Testis (tissue), 3 donors: ENCODE results near the gene SLF2. TPM values are rescaled to one million over a fixed set of nuclear protein-coding genes. Genes with fewer than 3 reads are reported as not detected.

Source experiments
- DNase-seq: peaks from one replicate; pipeline ENCODE4 v3.0.0-alpha.2; 2019
- H3K27ac ChIP-seq, 2 donors: fragments of 200-600 bp; sonication (generic); one replicate each; pipeline ENCODE4 v1.5.1; 2019
- H3K27me3 ChIP-seq: fragments of 200-600 bp; sonication (generic); one replicate; pipeline ENCODE4 v1.5.1; 2019
- H3K36me3 ChIP-seq: fragments of 200-600 bp; sonication (generic); one replicate; pipeline ENCODE4 v1.5.1; 2017; ENCODE audit warnings: low read depth; ENCODE audit errors: missing control alignments
- H3K4me1 ChIP-seq: fragments of 200-600 bp; sonication (generic); one replicate; pipeline ENCODE4 v1.5.1; 2019
- H3K4me3 ChIP-seq, 2 donors: fragments of 200-600 bp; sonication (generic); one replicate each; pipeline ENCODE4 v1.5.1; 2017 to 2019
- H3K9me3 ChIP-seq: fragments of 200-600 bp; sonication (generic); one replicate; pipeline ENCODE4 v1.5.1; 2017
- POLR2A ChIP-seq: fragments of 450-650 bp; IDR thresholded peaks from one replicate; pipeline ENCODE4 v1.6.1; 2017; ENCODE audit warnings: antibody characterized with exemption, mild to moderate bottlenecking, moderate library complexity
- WGBS, 2 donors: methylation state at CpG; one replicate each; pipeline ENCODE4 v1.1.5; 2018; 5-methylcytosine and 5-hydroxymethylcytosine counted together
- intact Hi-C: fragments of 100-400 bp; cut with DNase I; formaldehyde crosslinking; loops from one replicate; pipeline ENCODE4 v1.15.1; 2023; ENCODE audit warnings: low total_unique reads
- polyA plus RNA-seq: library from polyadenylated mRNA; stranded (reverse); fragments of 350-450 nt; fragmentation: Illumina TruSeq; extraction: RNeasy Lipid Tissue Mini Kit (QIAGEN cat#74804); gene quantifications from one replicate; pipeline ENCODE4 v1.2.3, GENCODE V29; 2014; ENCODE audit warnings: low read depth, low replicate concordance; ENCODE audit not compliant: insufficient read depth
- total RNA-seq, 2 donors: library from RNA; depleted of rRNA; stranded (reverse); fragments of >200 nt; gene quantifications; one replicate each; pipeline ENCODE4 v1.2.3, GENCODE V29; 2016
- TF ChIP-seq, protein P1 (sequence below), 3 experiments: fragments of 450-650 bp in 2 of 3; fragments of 200-600 bp in 1 of 3; sonication (generic) in 1 of 3; IDR thresholded peaks; one replicate each; pipeline ENCODE4 v1.5.1; 2016 to 2019; ENCODE audit warnings: antibody characterized with exemption in 3 of 3, mild to moderate bottlenecking in 2 of 3, moderate library complexity in 1 of 3

The SLF2 gene
- total and polyA plus RNA-seq, 3 donors from 2014 or later: 42.6 to 171 (median 150) TPM

GRCh38 chr10:100996678-100997359 lies 84.1 kb downstream of the SLF2 start:
- Histone ChIP-seq H3K4me3 (peak overlapping the region; percentile 76 to 97), H3K27ac (peak overlapping the region; percentile 99 to 100), H3K9me3 (no peaks in the 10 kb centered on the region), H3K4me1 (peaks cover 26% of the 10 kb centered on the region), H3K27me3 (no peaks in the 10 kb centered on the region), H3K36me3 (no peaks in the 10 kb centered on the region)
- DNase-seq: peak; percentile 46
- TF ChIP-seq, protein P1, sequence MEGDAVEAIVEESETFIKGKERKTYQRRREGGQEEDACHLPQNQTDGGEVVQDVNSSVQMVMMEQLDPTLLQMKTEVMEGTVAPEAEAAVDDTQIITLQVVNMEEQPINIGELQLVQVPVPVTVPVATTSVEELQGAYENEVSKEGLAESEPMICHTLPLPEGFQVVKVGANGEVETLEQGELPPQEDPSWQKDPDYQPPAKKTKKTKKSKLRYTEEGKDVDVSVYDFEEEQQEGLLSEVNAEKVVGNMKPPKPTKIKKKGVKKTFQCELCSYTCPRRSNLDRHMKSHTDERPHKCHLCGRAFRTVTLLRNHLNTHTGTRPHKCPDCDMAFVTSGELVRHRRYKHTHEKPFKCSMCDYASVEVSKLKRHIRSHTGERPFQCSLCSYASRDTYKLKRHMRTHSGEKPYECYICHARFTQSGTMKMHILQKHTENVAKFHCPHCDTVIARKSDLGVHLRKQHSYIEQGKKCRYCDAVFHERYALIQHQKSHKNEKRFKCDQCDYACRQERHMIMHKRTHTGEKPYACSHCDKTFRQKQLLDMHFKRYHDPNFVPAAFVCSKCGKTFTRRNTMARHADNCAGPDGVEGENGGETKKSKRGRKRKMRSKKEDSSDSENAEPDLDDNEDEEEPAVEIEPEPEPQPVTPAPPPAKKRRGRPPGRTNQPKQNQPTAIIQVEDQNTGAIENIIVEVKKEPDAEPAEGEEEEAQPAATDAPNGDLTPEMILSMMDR (IDR thresholded peaks at IDR 0.05): no peak
- no peak for TF ChIP-seq POLR2A
- intact Hi-C loops: no loop called here
- WGBS, 2 donors: 9 to 17% methylated on average over 14 to 33 of the region's 46 CpGs

- peak; percentile 76 for DNase-seq
- H3K27ac ChIP-seq: peak overlapping the region; percentile 99 to 100
- no peaks in the 10 kb centered on the region for H3K27me3 ChIP-seq
- H3K4me3 ChIP-seq: peak overlapping the region; percentile 76 to 97
- H3K4me1 ChIP-seq: peaks cover 34% of the 10 kb centered on the region
- no peaks in the 10 kb centered on the region for H3K36me3 ChIP-seq
- TF ChIP-seq, protein P1 (IDR thresholded peaks at IDR 0.05): peak; percentile 81 to 88 (median 83)
- no peak for TF ChIP-seq POLR2A
- H3K9me3 ChIP-seq: no peaks in the 10 kb centered on the region
- intact Hi-C loops: no loop called here
- 0% methylated on average over 31 to 49 of the region's 66 CpGs for WGBS, 2 donors
Observed at GRCh38 chr10:100997360-100998182, 84.8 kb downstream of the SLF2 start.

DNA sequence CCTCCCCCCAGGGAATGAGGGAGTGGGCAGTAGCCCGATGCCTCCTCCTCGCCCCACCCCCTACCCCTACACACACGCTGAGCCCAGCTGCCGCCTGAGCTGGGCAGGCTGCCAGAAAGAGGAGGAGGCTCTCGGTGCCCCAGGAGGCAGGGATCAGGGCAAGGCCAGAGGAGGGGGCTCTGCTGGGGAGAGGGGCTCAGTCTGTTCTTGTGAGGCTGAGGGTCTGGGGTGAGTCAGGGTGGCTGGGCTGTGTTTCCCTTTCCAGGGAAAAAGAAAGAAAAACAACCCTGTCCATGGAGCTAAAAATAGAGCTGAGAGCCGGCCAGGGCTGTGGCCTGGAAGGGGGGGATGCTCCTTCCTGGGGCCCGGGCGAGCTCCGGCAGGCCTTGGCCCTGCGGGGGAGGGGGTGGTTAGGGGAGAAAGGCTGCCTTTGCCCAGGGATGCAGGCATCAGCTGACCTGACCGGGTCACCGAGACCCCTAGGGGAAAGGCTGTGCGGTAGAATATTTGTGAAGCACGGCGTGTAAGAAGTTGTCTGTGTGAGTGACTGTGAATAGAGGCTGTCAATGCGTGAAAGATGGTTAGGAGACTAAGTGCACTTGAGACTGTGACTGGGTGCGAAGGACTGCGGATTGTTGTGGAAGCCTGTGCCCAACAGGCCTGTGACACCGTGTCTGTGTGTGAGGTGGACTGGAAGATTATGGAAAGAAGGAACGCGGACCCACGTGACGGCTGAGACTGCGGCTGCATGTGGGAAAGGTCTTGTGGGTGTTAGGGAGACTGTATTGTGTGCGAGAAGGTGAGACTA lies 85.6 kb downstream of the SLF2 start:
- Histone ChIP-seq H3K36me3 (no peaks in the 10 kb centered on the region), H3K4me3 (peak overlapping the region; percentile 76 to 97), H3K9me3 (no peaks in the 10 kb centered on the region), H3K4me1 (peaks cover 35% of the 10 kb centered on the region), H3K27ac (peak overlapping the region; percentile 99 to 100), H3K27me3 (no peaks in the 10 kb centered on the region)
- TF ChIP-seq, protein P1 (IDR thresholded peaks at IDR 0.05): no peak
- TF ChIP-seq POLR2A: no peak
- WGBS, 2 donors: 0 to 1% methylated on average over 21 to 25 of the region's 25 CpGs
- DNase-seq: peak; percentile 92
- intact Hi-C loops: no loop called here

DNA sequence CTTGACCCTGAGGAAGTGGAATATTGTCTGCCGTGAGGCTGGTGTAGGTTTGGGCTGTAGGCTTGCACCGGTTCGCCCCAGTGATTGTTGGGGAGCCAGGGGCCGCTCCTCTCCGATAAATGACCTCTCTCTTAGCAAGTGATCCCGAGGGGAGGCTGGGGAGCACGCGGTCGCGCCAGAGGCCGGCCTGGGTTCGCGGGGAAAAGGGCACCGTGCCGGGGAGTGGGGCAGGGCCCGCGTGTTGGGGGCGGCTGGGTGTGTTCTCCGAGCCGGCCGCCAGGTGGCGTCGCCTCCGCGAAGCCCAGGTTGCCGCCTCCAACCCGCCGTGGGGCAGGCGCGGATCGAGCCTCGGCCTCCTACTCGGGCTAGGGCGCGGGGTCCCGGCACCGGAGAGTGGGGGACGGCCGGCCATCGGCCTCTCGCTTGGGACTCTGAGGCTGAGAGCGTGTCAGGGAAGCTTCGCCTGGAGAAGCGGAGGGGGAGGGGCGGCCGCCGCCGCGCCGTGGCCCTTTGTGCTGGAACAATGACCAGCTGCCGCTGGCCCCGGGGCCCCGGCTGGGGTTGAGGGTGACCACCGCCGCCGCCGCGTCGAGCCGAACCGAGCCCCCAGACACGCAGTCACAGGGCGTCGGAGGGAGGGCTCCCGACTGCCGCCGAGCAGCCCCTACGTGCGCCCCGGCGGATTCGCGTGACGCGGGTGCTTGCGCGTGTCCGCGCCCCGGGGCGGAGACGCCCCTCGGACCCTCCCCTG lies 86.4 kb downstream of the SLF2 start:
- H3K36me3 ChIP-seq: no peaks in the 10 kb centered on the region
- H3K9me3 ChIP-seq: no peaks in the 10 kb centered on the region
- peaks cover 35% of the 10 kb centered on the region for H3K4me1 ChIP-seq
- intact Hi-C loops: no loop called here
- 0% methylated on average over 38 of the region's 83 CpGs; no CpG with 5 or more reads in 1 of the 2 donors for WGBS, 2 donors
- peak overlapping the region; percentile 76 to 97 for H3K4me3 ChIP-seq
- DNase-seq: peak; percentile 79
- TF ChIP-seq, protein P1 (IDR thresholded peaks at IDR 0.05): peak; percentile 95 to 99 (median 97)
- peak; percentile 66 for TF ChIP-seq POLR2A
- peak overlapping the region; percentile 99 to 100 for H3K27ac ChIP-seq
- no peaks in the 10 kb centered on the region for H3K27me3 ChIP-seq
